Mammary microvascular endothelial cell (primary cell): Measurements from ENCODE around the gene MEPCE. TPM values are rescaled to one million over a fixed set of nuclear protein-coding genes. Genes with fewer than 3 reads are reported as not detected.

Experiments
- total RNA-seq: library from RNA; depleted of rRNA; stranded (reverse); fragments of >200 nt; gene quantifications from 2 replicates; pipeline ENCODE4 v1.2.3, GENCODE V29; 2015

Gene MEPCE
- 38.4 and 42.4 TPM in 2 replicates for total RNA-seq

GRCh38 chr7:100429637-100430492 is at the start of gene MEPCE:
Gene MEPCE (plus strand): TSS chr7:100429831. CDS start chr7:100430019, 188 bp downstream.

GRCh38 chr7:100428199-100428966 is 1.2 kb upstream of the MEPCE start, which contains the start of gene ZCWPW1:
Gene ZCWPW1 (minus strand): TSS chr7:100428703. CDS start chr7:100420649, 8,054 bp downstream.

GRCh38 chr7:100464210-100464660 is 34.6 kb downstream of the MEPCE start, which contains the start of gene SPACDR:
Gene SPACDR (minus strand): TSS chr7:100464260. CDS start chr7:100464025, 235 bp downstream.

GRCh38 chr7:100478958-100479660 is 49.5 kb downstream of the MEPCE start, which contains the start of gene TSC22D4:
Gene TSC22D4 (minus strand): TSS chr7:100479214. CDS start chr7:100478038, 1,176 bp downstream.

Other genes starting within 250 kb of the MEPCE start
- not detected in 2 replicates for gene PVRIG, start 209.9 kb upstream of the MEPCE start, total RNA-seq
- gene SPDYE3, start 122.1 kb upstream of the MEPCE start, total RNA-seq = 0.05 TPM in 1 of 2 replicates, not detected in the other
- gene PILRB, start 71.7 kb upstream of the MEPCE start, total RNA-seq = 14.1 and 18.6 TPM in 2 replicates
- not detected in 2 replicates for gene PILRA, start 56.3 kb upstream of the MEPCE start, total RNA-seq
- gene ZCWPW1, start 1.1 kb upstream of the MEPCE start, total RNA-seq = 0.60 and 0.98 TPM in 2 replicates
- 26.4 and 38.2 TPM in 2 replicates for gene PPP1R35, start 6.7 kb downstream of the MEPCE start, total RNA-seq
- 0.87 and 3.4 TPM in 2 replicates for gene SPACDR, start 34.4 kb downstream of the MEPCE start, total RNA-seq
- gene TSC22D4, start 49.4 kb downstream of the MEPCE start, total RNA-seq = 62.0 and 63.5 TPM in 2 replicates
- 2.1 and 2.9 TPM in 2 replicates for gene NYAP1, start 54.1 kb downstream of the MEPCE start, total RNA-seq
- gene AGFG2, start 109.4 kb downstream of the MEPCE start, total RNA-seq = 46.2 and 49.0 TPM in 2 replicates
- not detected in 2 replicates for gene SAP25, start 144.1 kb downstream of the MEPCE start, total RNA-seq
- gene LRCH4, start 156.3 kb downstream of the MEPCE start, total RNA-seq = 30.4 and 38.0 TPM in 2 replicates
- 1.00 TPM in 1 of 2 replicates, not detected in the other for gene FBXO24, start 156.5 kb downstream of the MEPCE start, total RNA-seq
- 1.2 and 2.3 TPM in 2 replicates for gene PCOLCE, start 172.5 kb downstream of the MEPCE start, total RNA-seq
- 13.2 and 16.8 TPM in 2 replicates for gene MOSPD3, start 182.7 kb downstream of the MEPCE start, total RNA-seq
- gene TFR2, start 211.7 kb downstream of the MEPCE start, total RNA-seq = under 0.01 and 0.44 TPM in 2 replicates
- not detected in 2 replicates for gene ACTL6B, start 226.6 kb downstream of the MEPCE start, total RNA-seq
- 266 and 289 TPM in 2 replicates for gene GNB2, start 243.9 kb downstream of the MEPCE start, total RNA-seq